AG09319 (cell line): ENCODE data around the gene KATNAL2.

Experiments used
- DNase-seq: peaks from one replicate; pipeline ENCODE4 v3.0.0-alpha.2; 2010; ENCODE audit warnings: low read depth; ENCODE audit errors: extremely low read depth
- TF ChIP-seq, protein P1 (sequence below): IDR thresholded peaks from 2 replicates; pipeline ENCODE4 v1.5.1; 2011; ENCODE audit warnings: low read depth, mild to moderate bottlenecking, inconsistent platforms, low read length, moderate library complexity

The KATNAL2 gene

DNA sequence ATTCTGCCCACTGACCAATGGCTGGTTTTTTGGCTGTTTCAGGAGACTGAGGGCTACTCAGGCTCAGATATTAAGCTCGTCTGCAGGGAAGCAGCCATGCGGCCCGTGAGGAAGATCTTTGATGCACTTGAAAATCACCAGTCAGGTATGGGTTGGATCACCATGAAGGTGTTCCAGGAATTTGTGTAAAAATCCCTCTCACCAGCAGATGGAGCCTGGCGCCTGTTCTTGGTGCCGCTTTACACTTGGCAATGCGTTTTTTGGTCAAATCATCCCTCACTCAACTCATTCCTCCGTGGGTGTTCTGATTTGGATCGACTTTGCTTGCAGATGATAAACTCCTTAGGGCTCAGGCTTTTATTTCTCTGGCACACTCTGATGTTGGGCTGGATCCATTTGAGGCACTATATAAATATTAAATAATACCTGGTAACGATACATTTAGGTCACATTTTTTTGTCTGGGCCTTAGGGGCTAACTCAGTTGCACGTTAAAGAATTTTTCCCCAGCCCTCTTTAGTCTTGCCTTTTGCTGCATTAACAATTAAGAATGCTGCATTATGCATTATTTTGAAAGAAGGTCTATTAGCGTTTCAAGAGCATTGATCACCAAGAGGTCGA lies 182.9 kb downstream of the KATNAL2 start:
- DNase-seq = no peak
- TF ChIP-seq, protein P1, sequence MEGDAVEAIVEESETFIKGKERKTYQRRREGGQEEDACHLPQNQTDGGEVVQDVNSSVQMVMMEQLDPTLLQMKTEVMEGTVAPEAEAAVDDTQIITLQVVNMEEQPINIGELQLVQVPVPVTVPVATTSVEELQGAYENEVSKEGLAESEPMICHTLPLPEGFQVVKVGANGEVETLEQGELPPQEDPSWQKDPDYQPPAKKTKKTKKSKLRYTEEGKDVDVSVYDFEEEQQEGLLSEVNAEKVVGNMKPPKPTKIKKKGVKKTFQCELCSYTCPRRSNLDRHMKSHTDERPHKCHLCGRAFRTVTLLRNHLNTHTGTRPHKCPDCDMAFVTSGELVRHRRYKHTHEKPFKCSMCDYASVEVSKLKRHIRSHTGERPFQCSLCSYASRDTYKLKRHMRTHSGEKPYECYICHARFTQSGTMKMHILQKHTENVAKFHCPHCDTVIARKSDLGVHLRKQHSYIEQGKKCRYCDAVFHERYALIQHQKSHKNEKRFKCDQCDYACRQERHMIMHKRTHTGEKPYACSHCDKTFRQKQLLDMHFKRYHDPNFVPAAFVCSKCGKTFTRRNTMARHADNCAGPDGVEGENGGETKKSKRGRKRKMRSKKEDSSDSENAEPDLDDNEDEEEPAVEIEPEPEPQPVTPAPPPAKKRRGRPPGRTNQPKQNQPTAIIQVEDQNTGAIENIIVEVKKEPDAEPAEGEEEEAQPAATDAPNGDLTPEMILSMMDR = peak; percentile 70

DNA sequence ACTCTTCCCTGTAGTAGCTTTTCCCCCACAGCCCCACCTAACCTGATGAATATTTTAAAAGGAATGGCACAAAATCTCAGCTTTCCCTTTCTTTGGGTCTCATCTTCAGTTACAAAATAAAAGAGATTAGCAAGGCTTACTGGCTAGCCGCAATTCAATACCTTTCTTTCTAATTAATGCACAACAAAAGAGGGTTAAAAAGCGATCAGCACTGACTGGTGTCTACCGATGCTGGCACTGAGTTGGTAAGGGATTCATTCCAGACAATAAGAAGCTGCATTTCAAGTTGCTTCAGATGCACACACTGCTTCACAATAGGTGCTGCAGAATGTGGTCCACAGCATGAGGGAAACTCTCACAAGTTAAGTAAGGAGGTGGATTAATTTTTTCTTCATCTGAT lies 191.0 kb downstream of the KATNAL2 start:
- DNase-seq = no peak
- TF ChIP-seq, protein P1 = no peak

DNA sequence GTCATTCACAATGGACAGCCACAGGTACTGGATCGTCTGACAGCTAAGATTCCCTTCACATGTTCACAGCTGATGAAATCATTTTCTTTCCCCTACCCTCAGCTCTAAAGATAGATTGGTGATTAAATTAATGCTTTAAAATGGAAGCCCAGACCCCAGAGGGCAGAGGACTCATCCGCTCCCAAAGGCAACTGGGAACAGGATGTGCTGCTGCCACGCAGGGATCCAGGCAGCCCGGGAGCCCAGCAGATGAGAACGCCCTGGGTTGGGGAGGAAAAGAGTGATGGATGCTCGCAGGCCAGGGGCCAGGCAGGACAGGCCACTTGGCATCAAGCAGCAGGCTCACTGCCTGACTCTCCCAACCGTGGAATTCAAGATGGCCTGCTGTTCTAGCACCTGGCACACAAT lies 191.6 kb downstream of the KATNAL2 start:
- DNase-seq = no peak
- TF ChIP-seq, protein P1 = no peak

DNA sequence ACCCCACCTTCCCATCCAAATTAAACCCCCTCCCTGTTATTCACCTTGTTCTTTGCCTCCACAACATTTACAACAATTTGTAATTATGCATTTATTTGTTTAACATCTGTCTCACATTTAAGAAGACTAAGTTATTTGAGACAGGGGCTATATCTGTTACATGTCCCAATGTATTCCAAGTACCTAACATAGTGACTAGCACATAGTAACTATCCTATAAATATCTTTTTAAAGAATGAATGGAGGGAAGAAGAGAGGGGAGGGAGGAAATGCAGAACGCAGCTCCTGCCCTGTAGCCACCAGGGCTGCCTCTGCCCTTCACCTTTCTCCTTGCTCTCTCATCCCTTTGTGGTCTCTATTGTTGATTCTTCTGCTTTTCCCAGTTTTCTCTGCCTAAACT lies 192.3 kb downstream of the KATNAL2 start:
- DNase-seq = no peak
- TF ChIP-seq, protein P1 = no peak

DNA sequence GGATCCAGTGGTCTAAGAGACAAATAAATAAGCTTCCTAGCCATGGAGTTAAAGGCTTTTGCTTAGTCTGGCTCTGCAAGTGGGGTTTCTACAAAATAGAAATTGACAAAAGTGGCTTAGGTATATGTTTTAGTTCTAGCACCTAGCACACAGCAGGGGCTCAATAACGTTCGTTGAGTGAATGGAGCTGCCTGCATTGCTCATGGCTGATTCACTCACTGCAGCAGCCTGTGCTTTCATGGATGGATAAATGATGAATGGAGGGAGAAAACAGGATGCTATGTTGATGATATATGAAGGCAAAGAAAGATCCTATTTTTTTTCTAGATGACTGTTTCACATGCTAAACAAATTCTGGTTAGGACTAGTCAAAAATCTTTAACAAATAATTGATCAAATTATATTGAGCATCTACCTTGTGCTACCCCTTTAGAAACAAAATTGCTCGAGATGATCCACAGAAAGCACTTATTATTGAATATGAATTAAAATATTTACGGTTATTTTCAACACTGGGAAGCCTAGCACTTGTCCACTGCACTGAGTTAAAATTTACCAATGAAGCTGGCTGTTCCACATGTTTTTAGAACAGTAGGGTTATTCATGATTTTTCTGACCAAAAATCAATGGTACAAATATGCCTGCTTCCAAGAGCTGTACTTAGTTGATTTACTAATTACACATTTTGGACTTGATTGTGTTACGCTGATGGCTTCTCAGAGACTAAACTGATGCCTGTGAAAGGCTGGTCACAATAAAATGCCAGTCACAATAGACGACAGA lies 193.3 kb downstream of the KATNAL2 start:
- no peak for DNase-seq
- TF ChIP-seq, protein P1 = no peak

DNA sequence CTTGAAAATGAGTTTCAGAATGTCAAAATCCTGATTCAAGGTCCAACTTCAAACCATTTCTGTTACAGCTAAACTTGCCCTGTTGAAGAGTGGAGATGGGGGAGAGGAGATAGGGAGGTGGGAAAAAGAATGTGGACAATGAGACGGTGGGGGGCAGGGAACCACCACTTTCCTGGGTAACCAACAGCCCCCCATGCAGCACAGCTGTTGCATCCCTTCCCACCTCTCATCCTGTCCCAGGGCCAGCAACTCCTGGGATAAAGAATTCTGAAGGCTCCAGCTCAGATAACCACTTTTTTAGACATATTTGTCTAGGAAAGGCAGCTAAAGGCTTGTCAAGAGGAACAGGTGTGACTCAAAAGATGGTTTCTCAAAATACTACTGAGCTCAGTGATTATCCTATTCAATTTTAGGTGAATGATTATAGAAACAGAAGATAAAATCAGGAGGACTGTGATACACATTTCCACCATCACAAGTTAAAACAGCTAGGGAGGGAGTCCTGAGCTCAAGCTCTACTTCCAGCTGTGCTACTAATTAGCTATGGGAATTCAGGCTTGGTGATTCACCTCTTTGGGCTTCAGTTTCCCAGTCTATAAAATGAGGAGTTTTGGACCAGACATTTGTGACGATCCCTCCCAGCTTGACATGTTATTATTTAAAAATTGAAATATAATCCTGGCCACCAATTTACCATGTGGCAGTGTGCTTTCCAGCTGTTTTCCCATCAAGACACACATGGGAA lies 196.6 kb downstream of the KATNAL2 start:
- no peak for DNase-seq
- TF ChIP-seq, protein P1 = no peak

DNA sequence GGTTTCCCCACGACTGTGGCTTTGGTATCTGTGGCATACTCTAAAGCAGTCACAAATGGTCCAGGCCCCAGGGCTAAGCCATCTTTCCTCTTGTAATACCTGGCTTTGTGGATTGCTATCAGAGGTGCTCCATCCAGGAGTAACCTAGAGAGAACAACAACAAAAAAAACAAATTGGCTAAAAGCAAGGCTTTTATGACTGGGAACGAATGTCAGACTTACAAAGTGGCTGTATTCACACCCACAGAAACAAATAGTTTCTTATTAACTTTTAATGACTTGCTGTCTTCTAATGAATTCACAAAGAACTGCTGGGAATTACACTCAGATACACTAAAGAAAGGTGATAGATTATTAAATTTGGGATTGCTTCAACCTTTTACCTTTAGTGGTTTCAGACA lies 197.8 kb downstream of the KATNAL2 start:
- TF ChIP-seq, protein P1 = no peak
- no peak for DNase-seq
